HepG2 (cell line): Measurements from ENCODE around the gene AGAP1. TPM values are rescaled to one million over a fixed set of nuclear protein-coding genes. Genes with fewer than 3 reads are reported as not detected.

Source experiments
- ATAC-seq: fragments of 200-7000 bp; cut with Tn5 transposase; 3 replicates; pipeline ENCODE4 v1.9.1; 2020; ENCODE audit warnings: mild to moderate bottlenecking, moderate library complexity
- BruUV-seq: library from RNA; stranded (reverse); fragments of 400-500 nt; replicated peaks from 2 replicates; lab custom pipeline; 2021; lab: Mats Ljungman, UMichigan
- CTCF ChIA-PET: fragments of 300-600 bp; formaldehyde crosslinking; extraction: SDS; loops from one replicate; lab custom pipeline; 2021; ENCODE audit warnings: low total read pairs, inconsistent platforms, low intra/inter-chr PET ratio; lab: Yijun Ruan, JAX
- POLR2A ChIA-PET: fragments of 350-600 bp; sonication (Branson Sonifier 250); formaldehyde crosslinking; loops from one replicate; lab custom pipeline; 2020; ENCODE audit warnings: antibody characterized with exemption, inconsistent platforms; lab: Yijun Ruan, JAX
- DNase-seq: peaks from one replicate; pipeline ENCODE4 v3.0.0-alpha.2; 2015; ENCODE audit warnings: low spot score
- FAIRE-seq: peaks from 3 replicates; lab custom pipeline; 2011; peaks lifted over from hg19 to GRCh38; lab: Jason Lieb, UNC
- H2AFZ ChIP-seq: one replicate; pipeline ENCODE4 v1.6.1; 2011; ENCODE audit warnings: low read length, inconsistent platforms
- H3K27ac ChIP-seq: fragments of 300-600 bp; 3 replicates; pipeline ENCODE4 v1.8.0; 2011; ENCODE audit warnings: mixed run types, mild to moderate bottlenecking, mixed read lengths, low read length, inconsistent platforms; ENCODE audit not compliant: insufficient read depth; ENCODE audit errors: extremely low read length
- H3K27me3 ChIP-seq, 2 experiments: fragments of 200-600 bp in 1 of 2; 2 replicates in 1 of 2; 3 replicates in 1 of 2; pipeline versions ENCODE4 v1.6.0 to v1.8.0; 2011; ENCODE audit warnings: low read length in 2 of 2, mild to moderate bottlenecking in 2 of 2, moderate library complexity in 2 of 2, inconsistent platforms in 1 of 2; ENCODE audit not compliant: insufficient read depth in 2 of 2, control insufficient read depth in 1 of 2
- H3K36me3 ChIP-seq, 2 experiments: fragments of 200-600 bp in 1 of 2; replicated peaks in 1 of 2; 2 replicates in 1 of 2; 3 replicates in 1 of 2; pipeline versions ENCODE4 v1.5.1 to v1.8.0; 2011; ENCODE audit warnings: low read length in 2 of 2, inconsistent platforms in 1 of 2; ENCODE audit not compliant: insufficient read depth in 2 of 2, control insufficient read depth in 1 of 2
- H3K4me1 ChIP-seq: 2 replicates; pipeline ENCODE4 v1.5.1; 2012; ENCODE audit warnings: low read length, inconsistent platforms; ENCODE audit not compliant: insufficient read depth
- H3K4me2 ChIP-seq: 2 replicates; pipeline ENCODE4 v1.6.0; 2011; ENCODE audit warnings: low read depth, low read length, inconsistent platforms
- H3K4me3 ChIP-seq, 3 experiments: fragments of 200-600 bp in 1 of 3; sonication (generic), shearing (Covaris generic) in 1 of 3; replicated peaks in 1 of 3; 2 replicates each; pipeline ENCODE4 v1.5.1; 2011 to 2016; ENCODE audit warnings: low read length in 3 of 3, inconsistent platforms in 2 of 3, low read depth in 2 of 3, mild to moderate bottlenecking in 2 of 3, control low read depth in 1 of 3, mixed read lengths in 1 of 3; ENCODE audit not compliant: insufficient read depth in 1 of 3
- H3K79me2 ChIP-seq: one replicate; pipeline ENCODE4 v1.6.1; 2011; ENCODE audit warnings: low read length, inconsistent platforms; ENCODE audit not compliant: insufficient read depth
- H3K9ac ChIP-seq: 2 replicates; pipeline ENCODE4 v1.6.0; 2011; ENCODE audit warnings: mild to moderate bottlenecking, low read depth, low read length, inconsistent platforms; ENCODE audit not compliant: insufficient read depth
- H3K9me3 ChIP-seq: 2 replicates; pipeline ENCODE4 v1.5.1; 2012; ENCODE audit warnings: mild to moderate bottlenecking, low read length
- H4K20me1 ChIP-seq: 2 replicates; pipeline ENCODE4 v1.6.0; 2011; ENCODE audit warnings: inconsistent platforms, mild to moderate bottlenecking, low read length, moderate library complexity; ENCODE audit not compliant: insufficient read depth
- CBX1 ChIP-seq: IDR thresholded peaks from one replicate; pipeline ENCODE4 v1.6.1; 2016; ENCODE audit warnings: antibody characterized with exemption, low read depth
- EEA1 ChIP-seq: sonication (generic); formaldehyde crosslinking; IDR thresholded peaks from 2 replicates; pipeline ENCODE4 v1.5.1; 2020; ENCODE audit warnings: mild to moderate bottlenecking, missing genetic modification reagents, borderline replicate concordance
- NCOA5 ChIP-seq: sonication (generic); formaldehyde crosslinking; IDR thresholded peaks from 2 replicates; pipeline ENCODE4 v1.4.0; 2020; ENCODE audit warnings: missing genetic modification reagents
- PLSCR1 ChIP-seq: sonication (generic); formaldehyde crosslinking; IDR thresholded peaks from 2 replicates; pipeline ENCODE4 v1.5.0; 2020; ENCODE audit warnings: missing genetic modification reagents, mild to moderate bottlenecking, borderline replicate concordance
- POLR2AphosphoS2 ChIP-seq: IDR thresholded peaks from 2 replicates; pipeline ENCODE4 v1.6.1; 2011; ENCODE audit warnings: low read depth, low read length, improper control_type of control experiment
- SMAD1 ChIP-seq: sonication (generic); formaldehyde crosslinking; IDR thresholded peaks from 2 replicates; pipeline ENCODE4 v1.4.0; 2020; ENCODE audit warnings: missing genetic modification reagents, low read depth, mild to moderate bottlenecking, borderline replicate concordance
- U2AF2 ChIP-seq: fragments of 200-400 bp; formaldehyde crosslinking; IDR thresholded peaks from 2 replicates; pipeline ENCODE4 v1.6.1; 2017; ENCODE audit warnings: low read depth, mild to moderate bottlenecking, low read length
- ZBTB7B ChIP-seq: sonication (generic); formaldehyde crosslinking; IDR thresholded peaks from 2 replicates; pipeline ENCODE4 v1.4.0; 2020; ENCODE audit warnings: missing genetic modification reagents
- ZNF530 ChIP-seq: sonication (generic); formaldehyde crosslinking; IDR thresholded peaks from 2 replicates; pipeline ENCODE4 v1.5.0; 2020; ENCODE audit warnings: low read depth, mild to moderate bottlenecking, missing genetic modification reagents
- ZNF7 ChIP-seq: IDR thresholded peaks from 2 replicates; pipeline ENCODE4 v1.6.1; 2016; ENCODE audit warnings: missing biosample characterization, missing genetic modification reagents
- ZNF749 ChIP-seq: sonication (generic); formaldehyde crosslinking; IDR thresholded peaks from 2 replicates; pipeline ENCODE4 v1.8.0; 2022; ENCODE audit warnings: mild to moderate bottlenecking, missing genetic modification reagents, moderate library complexity, borderline replicate concordance
- WGBS: methylation state at CpG from one replicate; pipeline ENCODE4 v1.1.6; 2017; ENCODE audit warnings: low lambda C conversion rate; 5-methylcytosine and 5-hydroxymethylcytosine counted together
- in situ Hi-C: cut with HindIII; loops from 2 replicates; pipeline ENCODE4 v1.10.0; 2017; ENCODE audit warnings: low pct_unique_long_range_greater_than_20kb; ENCODE audit not compliant: extremely low pct_ligation_motif_present
- intact Hi-C: fragments of 100-400 bp; cut with micrococcal nuclease; formaldehyde crosslinking; loops from one replicate; pipeline ENCODE4 v1.10.0; 2022; ENCODE audit not compliant: unreplicated experiment
- polyA plus RNA-seq, 8 experiments: library from polyadenylated mRNA; depleted of rRNA in 3 of 8; stranded (reverse) in 7 of 8; unstranded in 1 of 8; fragments of >200 nt; fragmentation: Illumina TruSeq in 4 of 8; extraction: Trizol in 4 of 8; gene quantifications; 2 replicates each; pipeline versions ENCODE4 v1.2.1 to v1.2.3, GENCODE V29; 2011 to 2016; ENCODE audit warnings: low read depth in 4 of 8, missing spikeins in 1 of 8, mixed read lengths in 1 of 8; ENCODE audit not compliant: insufficient read depth in 1 of 8
- total RNA-seq, 5 experiments: library from RNA; depleted of rRNA; stranded (reverse); fragments of >200 nt; fragmentation: Illumina TruSeq; extraction: Trizol; gene quantifications; 2 replicates each; pipeline ENCODE4 v1.2.3, GENCODE V29; 2016; ENCODE audit warnings: low read depth in 1 of 5

AGAP1 gene
- total and polyA plus RNA-seq, 2 of the 13 experiments (the other 11 are each of a cell fraction or from before 2014, with no cell fraction given), result 21.2 to 32.7 TPM

- 94% methylated on average over 19 of the region's 19 CpGs for WGBS
- POLR2A ChIA-PET, result no interaction called here
- in situ Hi-C loops, result no loop called here
These were observed 56.0 kb downstream of the AGAP1 start for GRCh38 chr2:235549735-235550377.

DNA sequence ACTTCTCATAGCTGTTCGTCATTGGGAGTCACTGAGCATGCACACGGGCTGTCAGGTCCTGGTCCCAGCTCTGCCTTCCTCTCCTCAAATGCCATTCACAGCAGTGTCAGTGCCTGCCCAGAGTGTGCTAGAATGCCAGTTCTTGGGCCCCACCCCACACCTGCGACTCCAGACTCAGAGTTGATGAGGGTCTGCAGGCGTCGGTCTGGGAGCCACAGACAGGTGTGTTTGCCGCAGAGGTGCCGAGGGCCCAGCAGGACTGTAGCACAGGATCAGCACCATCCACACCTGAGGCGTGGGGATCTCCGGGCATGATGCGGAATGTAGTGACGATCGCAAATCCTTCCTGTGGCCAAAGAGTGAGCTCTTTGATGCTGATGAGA lies 56.5 kb downstream of the AGAP1 start:
- Histone ChIP-seq H3K27me3 (no peaks in the 10 kb centered on the region), H3K79me2 (peaks cover 79% of the 10 kb centered on the region), H3K27ac (no peak overlapping the region), H3K9me3 (no peaks in the 10 kb centered on the region), H3K9ac (no peak overlapping the region), H3K4me2 (no peak overlapping the region), H3K4me1 (peaks cover 53% of the 10 kb centered on the region), H3K36me3 (no peaks in the 10 kb centered on the region), H4K20me1 (peaks cover 24% of the 10 kb centered on the region; the same call in 1 of the 2 replicates), H2AFZ (no peak overlapping the region), H3K4me3 (no peak overlapping the region)
- ChIA-PET CTCF (no interaction called here), POLR2A (no interaction called here)
- ATAC-seq (no peak), DNase-seq (no peak), FAIRE-seq (no peak)
- in situ Hi-C loops (no loop called here), intact Hi-C loops (no loop called here)
- no TSS peak for BruUV-seq
- WGBS, result 97% methylated on average over 12 of the region's 12 CpGs
- TF ChIP-seq ZBTB7B (CRISPR knock-in tag), result no peak
- TF ChIP-seq POLR2AphosphoS2, result no peak
- TF ChIP-seq CBX1, result no peak
- no peak for TF ChIP-seq SMAD1
- TF ChIP-seq ZNF7 (CRISPR knock-in tag), result no peak

More at GRCh38 chr2:235549735-235550377, 56.0 kb downstream of the AGAP1 start:
- no TSS peak for BruUV-seq
- Histone ChIP-seq H3K27ac (no peak overlapping the region), H3K4me3 (no peak overlapping the region), H3K4me2 (no peak overlapping the region), H3K9ac (no peak overlapping the region), H2AFZ (no peak overlapping the region), H3K36me3 (no peaks in the 10 kb centered on the region), H3K79me2 (peaks cover 80% of the 10 kb centered on the region), H3K27me3 (no peaks in the 10 kb centered on the region)
- ATAC-seq (no peak), DNase-seq (no peak), FAIRE-seq (no peak)
- CTCF ChIA-PET, result no interaction called here
- intact Hi-C loops, result no loop called here
- TF ChIP-seq PLSCR1 (no peak), U2AF2 (no peak), EEA1 (CRISPR knock-in tag) (no peak), ZNF749 (CRISPR knock-in tag) (no peak), NCOA5 (CRISPR knock-in tag) (no peak), ZNF530 (CRISPR knock-in tag) (no peak)
- TF ChIP-seq, all 625 proteins: peak for 0
- Histone ChIP-seq H3K4me1 (peaks cover 55% of the 10 kb centered on the region), H4K20me1 (peaks cover 20% of the 10 kb centered on the region; the same call in 1 of the 2 replicates), H3K9me3 (no peaks in the 10 kb centered on the region)
